Stimulated activated CD4-positive, alpha-beta T cell treated with anti-CD3 and anti-CD28 coated beads, TNF-alpha, amount 100 ng/mL, for 1 hour (primary cell): ENCODE results near the gene WIPI1.
"Not testable (repeated sequence)": the region's sequence is repeated elsewhere in the genome, so short reads cannot be mapped to it uniquely, and the experiment has no call there.

ENCODE experiments used
- DNase-seq, 3 donors: peaks; one replicate each; pipeline ENCODE4 v3.0.0-alpha.2; 2020; ENCODE audit warnings: low read depth in 3 of 3, low spot score in 1 of 3

The WIPI1 gene

DNA sequence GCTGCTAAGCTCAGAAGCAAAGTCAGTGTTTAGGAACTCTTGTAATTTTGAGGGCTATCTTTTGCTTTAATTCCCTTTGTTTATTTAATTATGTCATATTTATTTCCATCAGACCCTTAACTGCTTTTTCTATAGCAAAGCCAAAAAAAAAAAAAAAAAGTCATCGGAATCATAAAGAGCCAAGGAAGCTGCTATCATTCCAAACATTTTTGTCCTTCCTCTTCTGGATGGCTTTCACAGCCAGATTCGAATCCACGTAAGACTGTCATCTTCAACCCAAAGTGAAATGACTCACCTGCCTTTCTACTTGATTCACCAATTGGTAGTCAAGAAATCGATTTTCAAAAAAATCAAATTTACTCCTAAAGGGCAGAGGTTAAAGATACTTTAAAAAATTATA, 38.4 kb downstream of the WIPI1 start:
- no peak for DNase-seq

DNA sequence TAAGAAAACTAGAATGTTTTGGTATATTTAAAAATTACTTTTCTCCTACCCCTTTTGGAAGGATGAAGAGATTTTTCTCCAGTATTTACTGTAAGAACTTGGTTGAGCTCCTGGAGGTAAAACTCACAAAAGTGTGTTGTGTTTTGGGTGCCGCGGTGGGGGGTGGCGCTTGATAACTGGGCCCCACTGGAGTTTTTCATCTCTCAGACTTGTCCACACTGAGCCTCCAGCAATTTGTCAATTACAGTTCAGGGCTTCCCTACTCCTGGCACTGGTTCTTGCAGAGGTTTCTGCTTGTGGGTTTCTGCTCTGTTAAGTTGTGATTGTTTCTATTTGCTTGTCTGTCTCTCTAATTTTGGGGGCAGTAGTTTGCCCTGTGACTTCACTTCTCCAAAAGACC, 40.0 kb downstream of the WIPI1 start:
- DNase-seq, result no peak

DNA sequence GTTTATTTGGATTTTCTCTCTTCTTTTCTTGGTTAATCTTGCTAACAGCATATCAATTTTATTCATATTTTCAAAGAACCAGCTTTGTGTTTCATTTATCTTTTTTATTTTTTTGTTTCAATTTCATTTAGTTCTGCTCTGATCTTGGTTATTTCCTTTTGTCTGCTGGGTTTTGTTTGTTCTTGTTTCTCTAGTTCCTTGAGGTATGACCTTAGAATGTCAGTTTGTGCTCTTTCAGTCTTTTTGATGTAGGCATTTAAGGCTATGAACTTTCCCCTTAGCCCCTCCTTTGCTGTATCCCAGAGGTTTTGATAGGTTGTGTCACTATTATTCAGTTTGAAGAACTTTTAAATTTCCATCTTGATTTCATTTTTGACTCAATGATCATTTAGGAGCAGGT, 42.4 kb downstream of the WIPI1 start:
- DNase-seq, result not testable (repeated sequence)

DNA sequence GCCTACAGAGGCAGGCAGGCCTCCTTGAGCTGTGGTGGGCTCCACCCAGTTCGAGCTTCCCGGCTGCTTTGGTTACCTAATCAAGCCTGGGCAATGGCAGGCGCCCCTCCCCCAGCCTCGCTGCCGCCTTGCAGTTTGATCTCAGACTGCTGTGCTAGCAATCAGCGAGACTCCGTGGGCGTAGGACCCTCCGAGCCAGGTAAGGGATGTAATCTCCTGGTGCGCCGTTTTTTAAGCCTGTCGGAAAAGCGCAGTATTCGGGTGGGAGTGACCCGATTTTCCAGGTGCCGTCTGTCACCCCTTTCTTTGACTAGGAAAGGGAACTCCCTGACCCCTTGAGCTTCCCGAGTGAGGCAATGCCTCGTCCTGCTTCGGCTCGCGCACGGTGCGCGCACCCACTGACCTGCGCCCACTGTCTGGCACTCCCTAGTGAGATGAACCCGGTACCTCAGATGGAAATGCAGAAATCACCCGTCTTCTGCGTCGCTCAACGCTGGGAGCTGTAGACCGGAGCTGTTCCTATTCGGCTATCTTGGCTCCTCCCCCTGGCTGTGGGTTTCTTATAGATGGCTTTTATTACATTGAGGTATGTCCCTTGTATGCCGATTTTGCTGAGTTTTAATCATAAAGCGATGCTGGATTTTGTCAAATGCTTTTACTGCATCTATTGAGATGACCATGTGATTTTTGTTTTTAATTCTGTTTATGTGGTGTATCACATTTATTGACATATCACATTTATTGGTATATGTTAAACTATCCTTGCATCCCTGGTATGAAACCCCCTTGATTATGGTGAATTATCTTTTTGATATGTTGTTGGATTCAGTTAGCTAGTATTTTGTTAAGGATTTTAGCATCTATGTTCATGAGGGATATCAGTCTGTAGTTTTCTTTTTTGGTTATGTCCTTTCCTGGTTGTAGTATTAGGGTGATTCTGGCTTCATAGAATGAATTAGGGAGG, 43.4 kb downstream of the WIPI1 start:
- peak in 1 of 3 donors; percentile 22 for DNase-seq

DNA sequence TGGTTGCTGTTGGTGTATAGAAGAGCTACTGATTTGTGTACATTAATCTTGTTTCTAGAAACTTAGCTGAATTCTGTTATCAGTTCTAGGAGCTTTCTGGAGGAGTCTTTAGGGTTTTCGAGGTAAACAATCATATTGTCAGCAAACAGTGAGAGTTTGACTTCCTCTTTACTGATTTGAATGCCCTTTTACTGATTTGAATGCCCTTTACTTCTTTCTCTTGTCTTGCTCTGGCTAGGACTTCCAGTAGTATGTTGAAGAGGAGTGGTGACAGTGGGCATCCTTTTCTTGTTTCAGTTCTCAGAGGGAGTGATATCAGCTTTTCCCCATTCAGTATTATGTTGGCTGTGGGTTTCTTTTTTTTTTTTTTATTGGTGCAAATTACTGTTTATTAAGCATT, 49.6 kb downstream of the WIPI1 start:
- not testable (repeated sequence) for DNase-seq

DNA sequence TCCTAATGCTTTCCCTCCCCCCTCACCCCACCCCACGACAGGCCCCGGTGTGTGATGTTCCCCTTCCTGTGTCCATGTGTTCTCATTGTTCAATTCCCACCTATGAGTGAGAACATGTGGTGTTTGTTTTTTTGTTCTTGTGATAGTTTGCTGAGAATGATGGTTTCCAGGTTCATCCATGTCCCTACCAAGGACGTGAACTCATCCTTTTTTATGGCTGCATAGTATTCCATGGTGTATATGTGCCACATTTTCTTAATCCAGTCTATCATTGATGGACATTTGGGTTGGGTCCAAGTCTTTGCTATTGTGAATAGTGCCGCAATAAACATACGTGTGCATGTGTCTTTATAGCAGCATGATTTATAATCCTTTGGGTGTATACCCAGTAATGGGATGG, 53.5 kb downstream of the WIPI1 start:
- DNase-seq, result not testable (repeated sequence)

DNA sequence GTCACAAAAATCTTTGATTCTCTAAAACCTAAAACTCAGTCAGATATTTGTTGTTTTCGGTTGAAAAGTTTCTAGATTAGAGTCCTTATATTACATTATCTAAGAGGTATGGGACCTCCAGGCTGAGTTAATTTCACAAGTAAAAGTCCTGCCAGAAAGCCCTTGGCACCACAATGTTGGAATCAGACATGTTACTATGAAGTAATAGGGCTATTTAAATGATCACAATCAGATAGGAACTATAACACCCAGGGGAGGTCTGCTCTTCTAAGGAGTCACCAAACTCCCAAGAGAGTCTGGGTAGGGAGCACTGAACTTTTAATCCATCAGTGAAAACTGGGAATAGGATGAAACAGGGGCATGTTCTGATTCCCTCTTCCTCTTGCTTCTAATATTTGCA, 54.2 kb downstream of the WIPI1 start:
- no peak for DNase-seq

DNA sequence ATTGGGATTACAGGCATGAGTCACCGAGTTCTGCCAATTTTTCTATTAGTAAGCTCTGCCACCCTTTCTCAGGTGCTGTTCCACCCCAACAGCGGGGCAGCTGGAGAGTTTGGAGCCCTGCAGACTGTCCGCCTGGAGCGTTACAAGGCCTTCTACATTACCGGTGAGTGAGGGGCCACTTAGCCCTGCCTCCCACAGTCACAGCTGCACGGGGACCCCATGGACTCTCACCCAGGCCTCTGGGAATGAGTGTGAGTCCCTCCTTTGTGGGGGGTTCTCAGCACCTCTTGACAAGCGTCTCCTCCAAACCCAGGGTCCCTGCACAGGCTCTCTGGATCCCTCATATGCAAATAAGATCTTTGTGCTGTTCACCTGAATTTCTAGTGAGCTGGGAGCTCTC, 56.0 kb downstream of the WIPI1 start:
- DNase-seq, result no peak

DNA sequence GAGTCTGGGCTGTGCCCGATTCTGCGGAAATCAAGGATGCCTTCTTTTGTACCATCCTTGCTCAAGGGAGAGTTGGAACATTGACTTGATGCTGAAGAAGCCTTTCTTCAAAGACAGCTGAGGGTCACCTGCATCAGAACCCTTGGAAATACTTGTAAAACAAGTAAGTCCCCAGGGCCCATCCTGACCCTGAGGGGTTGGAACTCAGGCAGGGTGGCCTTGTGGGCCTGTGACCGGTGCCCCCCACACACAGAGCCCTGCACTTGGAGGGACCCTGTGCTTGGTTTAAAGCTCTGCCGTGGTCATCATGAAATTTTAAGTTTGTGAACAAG, 56.9 kb downstream of the WIPI1 start:
- no peak for DNase-seq

DNA sequence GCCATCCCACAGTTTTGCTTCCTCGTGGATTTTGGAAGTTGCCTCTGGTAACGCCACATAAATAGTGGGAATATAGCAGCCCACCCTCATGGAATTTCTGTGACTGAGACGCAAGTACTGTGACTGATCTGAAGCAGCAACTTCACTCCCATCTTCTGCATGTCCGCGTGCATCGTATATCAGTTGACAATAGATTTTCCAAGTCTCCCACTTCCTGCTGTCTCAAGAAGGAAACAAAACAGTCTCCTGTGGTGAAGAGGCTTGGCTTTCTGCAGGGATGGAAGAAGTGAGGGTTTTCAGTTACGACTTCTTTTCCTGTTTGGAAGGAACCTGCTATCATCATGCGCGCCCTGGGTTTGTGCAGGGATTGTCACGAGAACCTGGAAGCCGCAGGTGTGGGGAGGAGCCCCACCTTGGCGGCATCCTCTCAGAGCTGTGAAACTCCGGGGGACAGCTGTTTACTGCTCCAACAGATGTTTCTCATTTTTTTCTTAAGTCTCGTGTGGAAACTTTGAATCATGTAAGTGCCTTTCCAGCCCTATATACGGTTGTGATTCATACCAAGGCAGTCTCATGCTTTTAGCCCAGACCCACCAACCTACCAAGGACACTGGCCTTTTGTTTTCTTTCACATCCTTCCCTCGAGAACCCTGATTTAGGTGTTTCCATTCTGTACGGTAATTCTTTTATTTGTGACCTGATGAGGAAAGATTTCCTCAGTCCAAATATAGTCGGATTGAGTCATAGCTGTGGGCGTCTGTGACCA, 57.5 kb downstream of the WIPI1 start:
- DNase-seq, result no peak

DNA sequence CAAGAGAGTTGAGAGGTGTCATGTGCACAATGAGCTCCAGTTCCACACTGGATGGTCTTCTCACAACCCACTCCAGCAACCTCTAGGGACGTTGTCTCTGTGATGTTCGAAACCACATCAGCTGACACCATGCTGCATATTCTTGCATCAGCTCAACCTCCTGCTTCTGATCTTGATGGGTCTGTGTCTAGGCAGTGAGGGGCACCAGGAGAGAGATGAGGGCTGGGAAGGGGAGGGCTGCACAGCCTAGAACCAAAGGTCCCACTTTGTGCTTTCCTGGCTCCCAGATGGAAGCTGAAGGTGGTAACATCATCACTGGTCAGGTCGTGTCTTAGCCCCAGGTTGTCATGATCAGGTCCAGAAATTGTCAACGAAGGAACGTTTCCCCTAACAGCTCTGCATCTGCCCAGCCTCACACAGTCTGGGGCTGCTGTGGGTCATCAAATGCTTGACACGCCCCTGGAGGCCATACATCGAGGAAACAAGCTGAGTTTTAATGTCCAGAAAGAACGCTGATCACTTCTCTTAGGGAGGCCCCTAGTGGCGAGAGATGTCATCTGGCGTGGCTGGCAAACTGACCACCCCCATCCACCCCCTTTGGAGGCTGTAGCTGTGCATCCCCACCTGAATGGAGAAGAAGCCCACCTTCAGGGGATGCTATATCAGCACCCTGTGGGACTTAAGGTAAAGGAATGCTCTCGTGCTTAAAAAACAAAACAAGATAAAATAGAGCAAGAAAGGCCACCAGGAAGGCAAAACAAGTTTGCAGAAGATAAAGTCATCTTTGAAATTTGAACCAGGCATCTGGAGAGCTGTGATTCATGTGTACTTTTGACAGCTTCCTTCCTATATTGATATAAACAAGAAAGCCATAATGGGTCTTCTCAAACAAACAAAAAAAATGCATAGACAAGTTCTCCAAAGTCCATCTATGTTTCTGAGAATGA, 58.3 kb downstream of the WIPI1 start:
- no peak for DNase-seq

DNA sequence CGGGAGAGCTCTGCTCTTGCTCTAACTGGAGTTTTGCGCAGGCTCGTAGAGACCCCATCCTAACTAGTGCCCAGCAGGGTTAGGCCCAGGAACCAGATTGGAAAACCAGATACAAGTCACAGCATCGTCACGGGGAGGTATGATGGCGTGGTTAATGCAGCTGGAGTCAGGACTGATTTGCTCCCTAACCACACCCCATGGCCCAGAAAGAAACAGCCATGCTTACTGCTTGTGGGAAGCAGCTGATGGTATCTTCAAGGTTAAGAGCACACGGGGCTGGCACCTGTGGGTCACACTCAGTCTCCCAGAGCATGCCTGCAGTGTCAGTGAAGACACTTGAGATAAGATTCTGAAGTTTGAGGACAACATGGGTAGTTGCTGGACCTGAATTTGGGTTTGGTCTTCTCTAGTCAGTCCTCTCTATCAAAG, 60.2 kb downstream of the WIPI1 start:
- DNase-seq, result no peak

DNA sequence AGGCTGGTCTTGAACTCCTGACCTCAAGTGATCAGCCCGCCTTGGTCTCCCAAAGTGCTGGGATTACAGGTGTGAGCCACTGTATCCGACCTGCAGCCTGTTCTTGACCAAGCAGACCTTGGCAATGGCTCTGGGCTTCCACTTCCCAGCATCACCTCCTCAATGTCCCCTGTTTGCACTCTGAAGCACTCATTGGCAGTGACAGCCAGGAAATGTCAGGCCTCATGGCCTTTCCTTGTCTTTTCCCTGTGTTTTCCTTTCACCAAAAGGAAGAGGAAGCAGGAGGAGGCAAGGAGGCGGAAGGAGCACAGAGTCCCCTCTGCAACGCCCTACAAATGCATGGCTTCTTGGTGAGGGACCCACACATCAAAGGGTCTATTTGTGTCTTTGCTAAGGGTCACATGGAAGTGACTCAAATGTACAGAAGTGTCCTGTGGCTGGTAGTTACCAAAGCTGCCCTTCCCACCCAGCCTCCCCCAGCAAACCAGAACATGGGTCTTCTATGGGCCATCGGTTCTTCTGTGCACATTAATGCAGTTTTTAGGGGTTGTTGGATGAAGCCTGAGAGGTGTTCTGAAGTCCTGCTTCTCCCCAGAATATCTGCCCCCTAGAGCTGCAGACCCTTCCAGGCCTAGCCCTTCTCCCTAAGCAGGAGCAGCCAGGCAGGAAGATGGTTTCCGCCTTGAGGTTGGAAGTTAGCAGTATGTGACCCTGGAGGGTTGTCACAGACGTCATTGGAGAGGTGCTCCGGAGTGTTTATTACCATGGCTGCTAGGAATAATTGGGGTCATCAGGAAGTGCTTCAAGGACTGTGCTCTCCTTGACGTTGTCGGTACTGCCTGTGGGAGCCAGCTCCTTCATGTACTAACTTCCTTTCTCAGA, 60.8 kb downstream of the WIPI1 start:
- no peak for DNase-seq

DNA sequence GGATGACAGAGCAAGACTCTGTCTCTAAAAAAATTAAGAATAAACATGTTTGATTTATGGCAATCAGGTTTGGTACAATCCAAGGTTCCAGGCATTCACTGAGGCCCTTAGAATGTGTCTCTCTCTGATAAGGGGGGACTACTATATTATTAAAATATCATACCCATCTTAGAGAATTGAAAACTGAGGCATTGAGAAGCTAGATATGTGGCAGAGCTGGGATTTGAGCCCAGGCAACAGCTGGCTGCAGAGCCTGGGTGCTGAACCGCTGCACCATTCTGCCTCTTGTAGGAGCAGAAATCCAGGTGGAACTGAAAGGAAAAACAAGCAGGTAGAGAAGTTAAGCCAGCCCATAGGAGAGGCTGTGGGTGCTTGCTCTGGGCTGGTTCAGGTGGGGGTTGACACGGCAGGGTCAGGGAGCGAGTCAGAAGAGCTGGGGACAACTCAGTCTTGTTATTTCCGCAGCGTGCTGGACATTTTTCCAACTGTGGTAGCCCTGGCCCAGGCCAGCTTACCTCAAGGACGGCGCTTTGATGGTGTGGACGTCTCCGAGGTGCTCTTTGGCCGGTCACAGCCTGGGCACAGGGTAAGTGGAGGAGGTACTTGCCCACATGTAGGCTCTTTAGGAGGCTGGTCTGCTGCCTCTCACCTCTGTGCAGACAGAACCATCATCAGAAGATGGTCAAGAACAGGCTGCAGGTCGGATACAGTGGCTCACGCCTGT, 62.5 kb downstream of the WIPI1 start:
- DNase-seq, result no peak

DNA sequence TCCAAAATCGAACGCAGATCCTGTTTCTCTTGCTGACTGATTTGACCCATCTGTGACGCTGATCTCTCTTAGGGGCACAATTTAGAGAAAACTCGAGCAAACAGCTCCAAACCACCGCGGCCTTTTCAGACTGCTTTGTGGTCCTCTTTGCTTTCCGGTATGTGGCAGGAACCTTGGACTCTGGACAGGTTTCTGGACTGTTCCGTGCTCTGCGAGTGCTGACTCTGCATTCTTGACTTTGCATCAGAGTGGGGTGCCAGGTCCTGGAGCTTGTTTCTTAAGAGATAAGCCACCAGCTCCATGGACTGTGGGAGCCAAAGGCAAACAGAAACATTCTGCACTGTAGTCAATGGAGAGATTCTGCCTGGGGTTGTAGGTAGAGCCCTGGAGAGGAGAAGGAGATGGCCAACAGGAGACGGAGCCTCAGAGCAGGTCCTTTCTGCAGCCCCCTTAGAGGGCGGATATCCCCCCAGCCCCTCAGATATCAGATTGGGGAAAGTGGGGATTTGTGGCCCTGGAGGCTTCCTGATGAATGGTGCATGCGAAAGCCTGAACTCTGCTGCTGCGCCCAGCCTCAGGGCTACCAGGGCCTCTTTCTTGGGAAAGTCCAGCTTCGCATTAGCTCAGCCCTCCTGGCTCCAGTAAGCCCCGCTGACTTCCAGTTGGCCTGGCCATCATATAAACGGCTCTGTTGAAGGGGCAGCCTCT, 65.6 kb downstream of the WIPI1 start:
- no peak for DNase-seq

DNA sequence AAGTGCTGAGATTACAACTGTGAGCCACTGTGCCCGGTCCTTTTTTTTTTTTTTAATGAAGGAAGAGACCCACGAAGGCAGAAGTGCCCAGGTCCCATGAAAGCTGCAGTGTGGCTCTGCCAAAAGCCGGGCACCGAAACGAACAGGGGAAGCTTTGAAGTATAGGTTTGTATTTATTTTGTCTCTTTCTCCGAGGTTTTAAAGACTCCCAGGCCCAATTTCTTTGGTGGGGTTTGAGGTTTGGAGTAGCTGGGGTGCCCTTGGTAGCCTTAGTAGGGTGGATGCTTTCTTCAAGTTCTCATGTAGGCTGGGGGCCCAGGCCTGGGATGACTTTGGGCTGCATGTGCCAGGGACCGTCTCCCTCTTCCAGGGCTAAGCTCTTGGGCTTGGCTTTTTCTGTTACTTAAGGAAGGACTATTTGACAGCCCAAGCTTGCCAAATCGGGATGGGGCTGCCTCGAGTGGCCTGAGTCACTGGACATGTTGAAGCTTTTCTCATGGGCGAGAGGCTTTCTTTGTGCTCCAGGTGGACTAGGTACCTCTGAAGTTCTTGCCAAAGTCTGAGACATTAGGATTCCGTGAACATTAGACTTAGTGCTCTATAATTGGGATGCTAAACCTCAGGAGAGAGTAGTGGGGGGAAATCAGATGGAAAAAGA, 66.3 kb downstream of the WIPI1 start:
- DNase-seq, result no peak

DNA sequence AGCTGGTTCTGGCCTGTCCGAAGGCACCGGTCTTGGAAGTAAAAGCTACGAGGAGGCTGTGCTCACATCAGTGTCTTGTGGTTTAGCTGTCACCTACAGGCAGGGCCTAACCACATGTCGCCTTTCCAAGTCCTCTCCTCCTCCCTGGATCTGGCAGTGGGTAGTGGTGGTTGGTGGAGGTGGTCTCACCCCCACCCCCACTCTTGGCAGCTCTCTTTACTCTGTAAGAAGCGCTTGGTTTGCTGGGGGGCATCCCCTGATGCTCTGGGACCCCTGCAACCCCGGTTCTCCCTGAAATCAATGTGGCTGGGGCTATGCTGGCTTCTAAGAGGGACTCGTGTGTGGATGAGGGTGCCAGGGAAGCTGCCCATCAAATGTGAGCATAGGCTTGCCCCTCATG, 68.3 kb downstream of the WIPI1 start:
- DNase-seq, result no peak

DNA sequence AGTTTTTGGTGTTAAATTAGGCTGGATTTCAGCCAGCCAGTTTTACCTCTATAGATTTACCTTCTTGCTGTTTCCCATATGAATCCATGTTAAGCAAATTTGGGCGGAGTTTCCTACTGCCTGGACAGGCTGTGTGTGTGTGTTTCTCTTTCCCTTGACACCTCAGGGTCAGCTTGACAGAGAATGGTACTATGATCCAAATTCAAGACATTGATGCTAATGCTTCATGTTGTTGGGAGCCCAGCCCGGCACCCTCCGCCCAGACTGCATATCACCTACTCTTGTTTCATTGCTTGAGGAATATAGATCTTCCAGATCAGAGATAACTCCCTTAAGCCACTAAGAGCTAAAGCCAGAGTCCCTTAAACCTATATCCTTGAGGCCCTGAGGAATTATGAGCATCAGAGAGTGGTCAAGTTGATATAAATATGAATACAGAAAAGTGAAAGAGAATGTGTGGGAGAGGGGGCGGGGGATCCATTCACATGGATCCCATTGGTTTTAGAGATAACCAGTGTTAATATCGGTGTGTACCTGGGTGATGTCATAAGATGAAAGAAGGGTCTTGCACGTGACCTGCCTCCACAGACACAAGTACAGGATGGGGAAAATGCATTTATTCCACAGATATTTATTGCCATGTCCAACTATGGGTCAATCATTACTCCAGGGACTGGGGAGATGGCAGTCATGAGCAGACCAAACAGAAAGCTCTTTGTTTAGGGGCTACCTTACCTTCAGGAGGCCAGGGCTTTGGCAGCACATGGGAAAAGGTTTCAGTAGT, 69.7 kb downstream of the WIPI1 start:
- DNase-seq, result no peak
